Adipose tissue (tissue), 3 donors: ENCODE data around the gene MFAP5. TPM values are rescaled to one million over a fixed set of nuclear protein-coding genes. Genes with fewer than 3 reads are reported as not detected.
A peak's percentile ranks its signal among the peaks of the same experiment; 100 is the strongest.

Experiments used
- H3K27ac ChIP-seq: one replicate; pipeline ENCODE4 v1.5.1; 2013; ENCODE audit warnings: low read depth, low read length
- WGBS, 3 donors: extraction: QIAGEN DNeasy Blood & Tissue Kit; methylation state at CpG; one replicate each; pipeline ENCODE4 v1.1.7; 2013; 5-methylcytosine and 5-hydroxymethylcytosine counted together
- polyA plus RNA-seq, 3 donors: library from polyadenylated mRNA; stranded (reverse); fragments of 200-250 nt; gene quantifications; one replicate each; pipeline ENCODE4 v1.2.3, GENCODE V29; 2013
- donor health status: healthy with polysubstance abuse.
- donor health status: Bipolar disorder and iron deficiency.
- donor health status: healthy.

Gene MFAP5
- 100 to 1,000 TPM in 1 of 3 donors, 10 to 100 TPM in 1, 1 to 10 TPM in 1; 7.9 to 132 (median 78.7) TPM for polyA plus RNA-seq

- 68 to 78% (median 70%) methylated on average over 6 of the region's 6 CpGs for WGBS, 3 donors
- H3K27ac ChIP-seq = no peak within 1 kb of the TSS
These were observed at the start of gene MFAP5 for GRCh38 chr12:8662593-8662992. Gene MFAP5 (minus strand): TSS chr12:8662826. CDS start chr12:8662104, 722 bp downstream.

- 15 to 81% (median 23%) methylated on average over 6 of the region's 6 CpGs for WGBS, 3 donors
- H3K27ac ChIP-seq = no peak overlapping the region
These were observed 46.7 kb upstream of the MFAP5 start for GRCh38 chr12:8709124-8709830.

GRCh38 chr12:8702159-8702558, 39.5 kb upstream of the MFAP5 start:
- no peak overlapping the region for H3K27ac ChIP-seq
- WGBS, 3 donors = 73 to 81% (median 79%) methylated on average over 4 of the region's 4 CpGs

GRCh38 chr12:8701046-8701660, 38.5 kb upstream of the MFAP5 start:
- H3K27ac ChIP-seq = no peak overlapping the region
- WGBS, 3 donors = 63 to 89% (median 75%) methylated on average over 6 of the region's 6 CpGs

- no peak overlapping the region for H3K27ac ChIP-seq
- 15 to 49% (median 15%) methylated on average over 4 of the region's 4 CpGs for WGBS, 3 donors
These were observed 37.1 kb upstream of the MFAP5 start for GRCh38 chr12:8699714-8700113.

GRCh38 chr12:8698879-8699278, 36.3 kb upstream of the MFAP5 start:
- no peak overlapping the region for H3K27ac ChIP-seq

GRCh38 chr12:8698132-8698851, 35.7 kb upstream of the MFAP5 start:
- H3K27ac ChIP-seq = peak overlapping the region; percentile 81
- WGBS, 3 donors = 0% methylated on average over 67 to 83 of the region's 85 CpGs

More at GRCh38 chr12:8698879-8699278, 36.3 kb upstream of the MFAP5 start:
- 11 to 32% (median 12%) methylated on average over 2 of the region's 2 CpGs for WGBS, 3 donors

- peak within 1 kb of the TSS; percentile 81 for H3K27ac ChIP-seq
- WGBS, 3 donors = 1% methylated on average over 53 to 88 of the region's 88 CpGs
These were observed 35.0 kb upstream of the MFAP5 start, which contains the start of gene RIMKLB for GRCh38 chr12:8697476-8698131. Gene RIMKLB (plus strand): TSS chr12:8697991. CDS start chr12:8713867, 15,876 bp downstream.

- whole genome bisulfite sequencing, 3 donors = 0 to 1% (median 0%) methylated on average over 21 of the region's 21 CpGs
- no peak overlapping the region for H3K27ac ChIP-seq
These were observed 34.5 kb upstream of the MFAP5 start for GRCh38 chr12:8697120-8697475.

- H3K27ac ChIP-seq = no peak overlapping the region
- 22 to 30% (median 23%) methylated on average over 6 of the region's 6 CpGs for WGBS, 3 donors
These were observed 33.9 kb upstream of the MFAP5 start for GRCh38 chr12:8696442-8697090.

- 81 to 88% (median 85%) methylated on average over 9 to 10 of the region's 10 CpGs for WGBS, 3 donors
- no peak overlapping the region for H3K27ac ChIP-seq
These were observed 32.5 kb upstream of the MFAP5 start for GRCh38 chr12:8695116-8695515.

GRCh38 chr12:8692573-8692972, 29.9 kb upstream of the MFAP5 start:
- WGBS, 3 donors = 8 to 17% (median 10%) methylated on average over 5 of the region's 5 CpGs
- no peak overlapping the region for H3K27ac ChIP-seq

GRCh38 chr12:8689681-8690080, 27.1 kb upstream of the MFAP5 start:
- 90 to 98% (median 92%) methylated on average over 4 of the region's 4 CpGs for WGBS, 3 donors
- H3K27ac ChIP-seq = no peak overlapping the region

GRCh38 chr12:8687846-8688601, 25.4 kb upstream of the MFAP5 start:
- 15 to 37% (median 16%) methylated on average over 2 of the region's 2 CpGs for WGBS, 3 donors
- H3K27ac ChIP-seq = no peak overlapping the region

GRCh38 chr12:8685051-8685450, 22.4 kb upstream of the MFAP5 start:
- 74 to 86% (median 77%) methylated on average over 2 of the region's 2 CpGs for WGBS, 3 donors
- H3K27ac ChIP-seq = no peak overlapping the region

- H3K27ac ChIP-seq = no peak overlapping the region
- WGBS, 3 donors = 28 to 48% (median 44%) methylated on average over 11 of the region's 11 CpGs
These were observed 18.7 kb upstream of the MFAP5 start for GRCh38 chr12:8681129-8681884.

- WGBS, 3 donors = 63 to 78% (median 76%) methylated on average over 9 of the region's 9 CpGs
- no peak overlapping the region for H3K27ac ChIP-seq
These were observed 17.9 kb upstream of the MFAP5 start for GRCh38 chr12:8680533-8680932.
